ENCODE data around the gene RTKN2. TPM values are rescaled to one million over a fixed set of nuclear protein-coding genes. Genes with fewer than 3 reads are reported as not detected.

Gene RTKN2
- total and polyA plus RNA-seq, 2 donors (not counting 1 experiment from before 2014, with no cell fraction given): 0.07 to 0.22 TPM

DNA sequence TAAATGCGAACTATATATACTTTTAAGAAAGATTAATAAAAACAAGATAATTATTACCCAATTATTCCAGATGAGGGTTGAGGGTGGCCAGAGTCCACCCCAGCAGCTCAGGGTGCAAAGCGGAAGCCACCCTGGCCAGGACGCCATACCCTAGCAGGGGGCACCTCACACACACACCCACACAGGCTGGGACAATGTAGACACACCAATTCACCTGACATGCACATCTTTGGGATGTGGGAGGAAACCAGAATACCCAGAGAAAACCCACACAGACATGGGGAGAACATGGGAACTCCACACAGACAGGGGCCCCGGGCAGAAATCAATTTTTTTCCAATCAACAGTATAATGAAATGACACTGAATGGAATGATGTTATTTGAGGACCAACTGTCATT lies 86.0 kb downstream of the RTKN2 start:
- Histone ChIP-seq H3K27ac (ENCODE audit: low read length in 2 of 2) (no peak overlapping the region), H3K79me2 (ENCODE audit: control insufficient read depth, insufficient read depth, low read length) (no peaks in the 10 kb centered on the region), H3K4me2 (replicated peaks; ENCODE audit: low read depth, low read length, poor library complexity, severe bottlenecking) (no peak overlapping the region), H3K27me3 (replicated peaks in 1 of 4; ENCODE audit: control extremely low read depth in 1 of 4, control insufficient read depth in 3 of 4, insufficient read depth in 4 of 4, low read length in 3 of 4) (no peaks in the 10 kb centered on the region), H2AFZ (ENCODE audit: insufficient read depth, low read depth, low read length, poor library complexity, severe bottlenecking) (no peak overlapping the region), H3K4me3 (ENCODE audit: control extremely low read depth in 1 of 5, extremely low read depth in 1 of 5, insufficient read depth in 1 of 5, low read depth in 2 of 5, low read length in 4 of 5) (no peak overlapping the region), H3K9ac (ENCODE audit: low read length) (no peak overlapping the region), H4K20me1 (ENCODE audit: control insufficient read depth, insufficient read depth, low read length, poor library complexity, severe bottlenecking) (no peaks in the 10 kb centered on the region), H3K36me3 (replicated peaks in 1 of 2; ENCODE audit: control extremely low read depth in 1 of 2, control insufficient read depth in 1 of 2, extremely low read depth in 1 of 2, insufficient read depth in 2 of 2, low read length in 1 of 2) (no peaks in the 10 kb centered on the region), H3K4me1 (ENCODE audit: control insufficient read depth in 2 of 2, insufficient read depth in 2 of 2, low read length in 2 of 2) (peaks cover 6 to 9% of the 10 kb centered on the region in 2 donors), H3K9me3 (ENCODE audit: control extremely low read depth in 1 of 3, control insufficient read depth in 2 of 3, insufficient read depth in 1 of 3, low read length in 2 of 3) (peaks cover 0 to 1% (median 0%) of the 10 kb centered on the region in 3 donors)
- no CpG with 5 or more reads among the region's 4 CpGs for WGBS (ENCODE audit: insufficient coverage)
- no peak for TF ChIP-seq EZH2 (IDR thresholded peaks at IDR 0.05; ENCODE audit: borderline replicate concordance, insufficient read depth, low read depth, low read length, poor library complexity, severe bottlenecking)
- TF ChIP-seq, protein P1, sequence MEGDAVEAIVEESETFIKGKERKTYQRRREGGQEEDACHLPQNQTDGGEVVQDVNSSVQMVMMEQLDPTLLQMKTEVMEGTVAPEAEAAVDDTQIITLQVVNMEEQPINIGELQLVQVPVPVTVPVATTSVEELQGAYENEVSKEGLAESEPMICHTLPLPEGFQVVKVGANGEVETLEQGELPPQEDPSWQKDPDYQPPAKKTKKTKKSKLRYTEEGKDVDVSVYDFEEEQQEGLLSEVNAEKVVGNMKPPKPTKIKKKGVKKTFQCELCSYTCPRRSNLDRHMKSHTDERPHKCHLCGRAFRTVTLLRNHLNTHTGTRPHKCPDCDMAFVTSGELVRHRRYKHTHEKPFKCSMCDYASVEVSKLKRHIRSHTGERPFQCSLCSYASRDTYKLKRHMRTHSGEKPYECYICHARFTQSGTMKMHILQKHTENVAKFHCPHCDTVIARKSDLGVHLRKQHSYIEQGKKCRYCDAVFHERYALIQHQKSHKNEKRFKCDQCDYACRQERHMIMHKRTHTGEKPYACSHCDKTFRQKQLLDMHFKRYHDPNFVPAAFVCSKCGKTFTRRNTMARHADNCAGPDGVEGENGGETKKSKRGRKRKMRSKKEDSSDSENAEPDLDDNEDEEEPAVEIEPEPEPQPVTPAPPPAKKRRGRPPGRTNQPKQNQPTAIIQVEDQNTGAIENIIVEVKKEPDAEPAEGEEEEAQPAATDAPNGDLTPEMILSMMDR (IDR thresholded peaks at IDR 0.05): no peak
- Mint-ChIP-seq H3K4me3 (no peak overlapping the region), H3K27ac (no peak overlapping the region), H3K9me3 (ENCODE audit: insufficient read depth) (no peaks in the 10 kb centered on the region), H3K27me3 (no peaks in the 10 kb centered on the region), H3K4me1 (peaks cover 24% of the 10 kb centered on the region)
- intact Hi-C loops (cut with micrococcal nuclease): no loop called here
- ChIA-PET POLR2A (no interaction called here), CTCF (no interaction called here)
- no peak for ATAC-seq (ENCODE audit: low read depth)
- DNase-seq: no peak

DNA sequence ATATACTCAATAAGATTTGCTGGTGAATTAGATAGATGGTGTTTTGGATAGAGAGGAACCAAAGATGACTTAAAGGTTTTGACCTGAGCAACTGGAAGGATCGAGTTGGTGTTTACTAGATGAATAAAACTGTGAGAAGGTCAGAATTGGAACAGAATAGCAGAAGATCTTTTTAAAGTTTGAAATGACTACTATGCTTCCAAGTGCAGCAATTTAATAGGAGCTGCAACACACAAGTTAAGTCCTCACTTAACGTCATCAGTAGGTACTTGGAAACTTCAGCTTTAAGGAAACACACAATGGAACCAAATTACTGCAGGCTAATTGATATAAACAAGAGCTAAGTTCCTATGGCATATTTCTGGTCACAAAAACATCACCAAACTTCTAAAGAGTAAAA lies 86.5 kb downstream of the RTKN2 start:
- no peak for DNase-seq
- no peak overlapping the region for H3K27ac ChIP-seq (ENCODE audit: low read length in 2 of 2)
- no peaks in the 10 kb centered on the region for H3K27me3 ChIP-seq (replicated peaks in 1 of 4; ENCODE audit: control extremely low read depth in 1 of 4, control insufficient read depth in 3 of 4, insufficient read depth in 4 of 4, low read length in 3 of 4)
- no CpG with 5 or more reads among the region's 2 CpGs for WGBS (ENCODE audit: insufficient coverage)
- peaks cover 0 to 1% (median 0%) of the 10 kb centered on the region in 3 donors for H3K9me3 ChIP-seq (ENCODE audit: control extremely low read depth in 1 of 3, control insufficient read depth in 2 of 3, insufficient read depth in 1 of 3, low read length in 2 of 3)
- H3K27me3 Mint-ChIP-seq: no peaks in the 10 kb centered on the region
- no peaks in the 10 kb centered on the region for H3K36me3 ChIP-seq (replicated peaks in 1 of 2; ENCODE audit: control extremely low read depth in 1 of 2, control insufficient read depth in 1 of 2, extremely low read depth in 1 of 2, insufficient read depth in 2 of 2, low read length in 1 of 2)
- H3K27ac Mint-ChIP-seq: no peak overlapping the region
- POLR2A ChIA-PET: interaction anchor here (0.7 kb wide), 1 partner anchor 1931 kb away, joined by 8 read pairs; no protein-coding TSS in a partner anchor
- no peaks in the 10 kb centered on the region for H4K20me1 ChIP-seq (ENCODE audit: control insufficient read depth, insufficient read depth, low read length, poor library complexity, severe bottlenecking)
- H3K9ac ChIP-seq (ENCODE audit: low read length): no peak overlapping the region
- H3K4me1 ChIP-seq (ENCODE audit: control insufficient read depth in 2 of 2, insufficient read depth in 2 of 2, low read length in 2 of 2): peaks cover 6 to 9% of the 10 kb centered on the region in 2 donors
- H2AFZ ChIP-seq (ENCODE audit: insufficient read depth, low read depth, low read length, poor library complexity, severe bottlenecking): no peak overlapping the region
- TF ChIP-seq EZH2 (IDR thresholded peaks at IDR 0.05; ENCODE audit: borderline replicate concordance, insufficient read depth, low read depth, low read length, poor library complexity, severe bottlenecking): no peak
- TF ChIP-seq, protein P1 (IDR thresholded peaks at IDR 0.05): no peak
- H3K4me1 Mint-ChIP-seq: peaks cover 27% of the 10 kb centered on the region
- CTCF ChIA-PET: no interaction called here
- no peaks in the 10 kb centered on the region for H3K9me3 Mint-ChIP-seq (ENCODE audit: insufficient read depth)
- no peak overlapping the region for H3K4me3 Mint-ChIP-seq
- intact Hi-C loops (cut with micrococcal nuclease): no loop called here
- no peak overlapping the region for H3K4me2 ChIP-seq (replicated peaks; ENCODE audit: low read depth, low read length, poor library complexity, severe bottlenecking)
- no peak overlapping the region for H3K4me3 ChIP-seq (ENCODE audit: control extremely low read depth in 1 of 5, extremely low read depth in 1 of 5, insufficient read depth in 1 of 5, low read depth in 2 of 5, low read length in 4 of 5)
- H3K79me2 ChIP-seq (ENCODE audit: control insufficient read depth, insufficient read depth, low read length): no peaks in the 10 kb centered on the region
- no peak for ATAC-seq (ENCODE audit: low read depth)
